Astrocyte (in vitro differentiated cells and primary cell): Measurements from ENCODE around the gene KLC3.

Experiments
- EZH2 ChIP-seq: IDR thresholded peaks from 2 replicates; pipeline ENCODE4 v1.6.1; 2012; ENCODE audit warnings: mild to moderate bottlenecking, low read length, inconsistent platforms; ENCODE audit not compliant: insufficient read depth
- TF ChIP-seq, protein P1 (sequence below): IDR thresholded peaks from 2 replicates; pipeline ENCODE4 v1.5.1; 2011; ENCODE audit warnings: low read depth, mild to moderate bottlenecking, inconsistent platforms, low read length, moderate library complexity; ENCODE audit not compliant: insufficient read depth

GRCh38 chr19:45400192-45400591, 59.6 kb downstream of the KLC3 start:
- no peak for TF ChIP-seq EZH2
- TF ChIP-seq, protein P1, sequence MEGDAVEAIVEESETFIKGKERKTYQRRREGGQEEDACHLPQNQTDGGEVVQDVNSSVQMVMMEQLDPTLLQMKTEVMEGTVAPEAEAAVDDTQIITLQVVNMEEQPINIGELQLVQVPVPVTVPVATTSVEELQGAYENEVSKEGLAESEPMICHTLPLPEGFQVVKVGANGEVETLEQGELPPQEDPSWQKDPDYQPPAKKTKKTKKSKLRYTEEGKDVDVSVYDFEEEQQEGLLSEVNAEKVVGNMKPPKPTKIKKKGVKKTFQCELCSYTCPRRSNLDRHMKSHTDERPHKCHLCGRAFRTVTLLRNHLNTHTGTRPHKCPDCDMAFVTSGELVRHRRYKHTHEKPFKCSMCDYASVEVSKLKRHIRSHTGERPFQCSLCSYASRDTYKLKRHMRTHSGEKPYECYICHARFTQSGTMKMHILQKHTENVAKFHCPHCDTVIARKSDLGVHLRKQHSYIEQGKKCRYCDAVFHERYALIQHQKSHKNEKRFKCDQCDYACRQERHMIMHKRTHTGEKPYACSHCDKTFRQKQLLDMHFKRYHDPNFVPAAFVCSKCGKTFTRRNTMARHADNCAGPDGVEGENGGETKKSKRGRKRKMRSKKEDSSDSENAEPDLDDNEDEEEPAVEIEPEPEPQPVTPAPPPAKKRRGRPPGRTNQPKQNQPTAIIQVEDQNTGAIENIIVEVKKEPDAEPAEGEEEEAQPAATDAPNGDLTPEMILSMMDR: no peak
